Psoas muscle (tissue), 8 donors: Measurements from ENCODE around the gene GRK1. TPM values are rescaled to one million over a fixed set of nuclear protein-coding genes. Genes with fewer than 3 reads are reported as not detected.
A peak's percentile ranks its signal among the peaks of the same experiment; 100 is the strongest.

Experiments
- ATAC-seq, 4 donors: fragments of 200-7000 bp; cut with Tn5 transposase; one replicate each; pipeline ENCODE4 v1.9.1; 2020; ENCODE audit warnings: moderate library complexity in 3 of 4, mild to moderate bottlenecking in 2 of 4
- DNase-seq, 2 donors: peaks; one replicate each; pipeline ENCODE4 v3.0.0-alpha.2; 2020
- H3K27ac ChIP-seq: fragments of 200-600 bp; one replicate; pipeline ENCODE4 v1.8.0; 2022
- H3K27me3 ChIP-seq, 3 donors: fragments of 200-600 bp in 1 of 3; one replicate each; pipeline versions ENCODE4 v1.6.1 to v1.8.0; 2013 to 2022; ENCODE audit warnings: low read length in 2 of 3, mild to moderate bottlenecking in 2 of 3, moderate library complexity in 1 of 3; ENCODE audit not compliant: insufficient read depth in 3 of 3
- H3K36me3 ChIP-seq, 2 donors: fragments of 200-600 bp in 1 of 2; one replicate each; pipeline versions ENCODE4 v1.6.1 to v1.8.0; 2013 to 2022; ENCODE audit warnings: low read depth in 1 of 2, mild to moderate bottlenecking in 1 of 2, moderate library complexity in 1 of 2; ENCODE audit not compliant: insufficient read depth in 1 of 2
- H3K4me1 ChIP-seq: fragments of 200-600 bp; one replicate; pipeline ENCODE4 v1.8.0; 2022
- H3K4me3 ChIP-seq: fragments of 200-600 bp; one replicate; pipeline ENCODE4 v1.8.0; 2022; ENCODE audit warnings: mild to moderate bottlenecking
- H3K9me3 ChIP-seq: fragments of 200-600 bp; one replicate; pipeline ENCODE4 v1.8.0; 2022
- WGBS, 3 donors: extraction: QIAGEN DNeasy Blood & Tissue Kit; methylation state at CpG; one replicate each; pipeline versions ENCODE4 v1.1.6 to v1.1.7; 2013; 5-methylcytosine and 5-hydroxymethylcytosine counted together
- intact Hi-C, 2 donors: fragments of 100-400 bp; cut with DNase I; formaldehyde crosslinking; loops; one replicate each; pipeline versions ENCODE4 v1.11.0 to v1.14.2; 2022
- polyA plus RNA-seq, 3 donors: library from polyadenylated mRNA; stranded (reverse); fragments of 200-250 nt; gene quantifications; one replicate each; pipeline ENCODE4 v1.2.3, GENCODE V29; 2013
- total RNA-seq, 4 donors: library from RNA; stranded (reverse); fragmentation: NEBNext Ultra II Directional in 2 of 4; extraction: Animal tissue kit (Norgen Biotek cat#: 25700) in 2 of 4; gene quantifications; one replicate each; pipeline versions ENCODE4 v1.2.1 to v1.2.4, GENCODE V29; 2021 to 2023
- TF ChIP-seq, protein P1 (sequence below): fragments of 200-600 bp; IDR thresholded peaks from one replicate; pipeline ENCODE4 v1.8.0; 2022; ENCODE audit warnings: antibody characterized with exemption
- donor health status: healthy with polysubstance abuse.
- donor health status: DM: no; HTN: no; CAD: no; lungs with moderate emphysema.
- donor health status: Bipolar disorder and iron deficiency.
- donor health status: healthy.
- donor health status: DM: yes; HTN: yes; CAD: no.
- donor health status: DM: no; HTN: no; CAD: no.
- donor health status: DM: no; HTN: no; CAD: no.
- donor health status: DM: yes; HTN: yes; CAD: no.

GRK1 gene
- total and polyA plus RNA-seq, 7 donors: 0.10 TPM; not detected in 6

DNA sequence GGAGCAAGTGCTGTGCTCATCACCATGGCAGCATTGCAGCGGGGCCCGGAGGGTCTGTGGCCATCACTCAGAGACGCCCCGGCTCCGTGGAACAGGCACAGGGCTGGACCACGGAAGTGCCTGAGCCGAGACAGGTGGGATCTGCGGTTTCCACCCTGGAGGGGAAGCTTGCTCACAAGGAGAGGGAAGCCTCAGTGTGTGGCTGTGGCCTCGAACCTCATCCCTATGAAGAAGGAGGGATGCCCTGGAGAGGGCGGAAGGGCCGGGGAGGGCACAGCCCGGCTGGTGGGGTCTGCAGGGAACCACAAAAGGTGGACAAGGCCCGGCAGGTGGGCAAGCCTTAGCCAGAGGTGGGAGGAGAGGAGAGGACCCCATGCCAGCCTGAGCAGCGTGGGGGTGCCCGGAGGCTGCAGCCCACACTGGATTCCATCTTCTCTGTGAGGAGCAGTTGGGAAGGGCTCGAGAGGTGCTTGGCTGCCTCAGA is 61.6 kb downstream of the GRK1 start:
- H3K27ac ChIP-seq: no peak overlapping the region
- DNase-seq: no peak
- 90% methylated on average over 15 to 16 of the region's 16 CpGs for WGBS, 3 donors

DNA sequence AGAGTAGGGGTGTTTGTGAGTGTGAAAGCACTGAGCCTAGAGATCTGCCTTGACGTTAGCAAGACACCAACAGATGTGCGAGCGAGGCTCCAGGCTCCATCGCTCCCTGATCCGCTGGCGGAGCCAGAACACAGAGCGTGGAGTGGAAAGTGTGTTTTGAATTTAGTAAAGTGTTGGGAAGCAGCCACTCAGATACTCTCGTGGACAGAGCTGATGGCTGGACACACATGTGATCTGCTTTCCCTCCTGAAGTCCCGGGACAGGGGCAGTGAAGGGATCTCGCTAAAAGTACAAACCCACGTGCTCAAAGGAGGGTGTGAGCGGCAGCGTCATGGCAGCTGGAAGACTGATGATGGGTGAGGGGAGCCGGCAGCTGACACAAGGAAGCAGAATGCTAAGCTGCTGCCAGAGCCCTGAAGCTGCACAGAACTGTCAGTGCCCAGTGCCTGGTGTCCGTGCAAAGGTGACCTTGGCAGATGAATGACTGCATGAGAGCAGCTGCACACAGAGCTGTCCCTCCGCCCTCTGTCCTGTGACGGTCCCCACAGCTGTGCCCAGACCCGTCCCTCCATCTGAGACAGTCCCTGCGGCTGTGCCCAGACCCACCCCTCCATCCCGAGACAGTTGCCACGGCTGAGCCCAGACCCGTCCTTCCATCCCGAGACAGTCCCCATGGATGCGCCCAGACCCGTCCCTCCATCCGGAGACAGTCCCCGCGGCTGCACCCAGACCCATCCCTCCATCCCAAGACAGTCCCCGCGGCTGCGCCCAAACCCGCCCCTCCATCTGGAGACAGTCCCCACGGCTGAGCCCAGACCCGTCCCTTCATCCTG is 62.4 kb downstream of the GRK1 start:
- intact Hi-C loops: no loop called here
- Histone ChIP-seq H3K4me3 (no peak overlapping the region), H3K4me1 (peaks cover 4% of the 10 kb centered on the region), H3K27ac (no peak overlapping the region), H3K27me3 (peaks cover 0 to 25% (median 2%) of the 10 kb centered on the region in 3 donors), H3K9me3 (no peaks in the 10 kb centered on the region), H3K36me3 (no peaks in the 10 kb centered on the region)
- DNase-seq: peak in 1 of 2 donors; percentile 44
- TF ChIP-seq, protein P1, sequence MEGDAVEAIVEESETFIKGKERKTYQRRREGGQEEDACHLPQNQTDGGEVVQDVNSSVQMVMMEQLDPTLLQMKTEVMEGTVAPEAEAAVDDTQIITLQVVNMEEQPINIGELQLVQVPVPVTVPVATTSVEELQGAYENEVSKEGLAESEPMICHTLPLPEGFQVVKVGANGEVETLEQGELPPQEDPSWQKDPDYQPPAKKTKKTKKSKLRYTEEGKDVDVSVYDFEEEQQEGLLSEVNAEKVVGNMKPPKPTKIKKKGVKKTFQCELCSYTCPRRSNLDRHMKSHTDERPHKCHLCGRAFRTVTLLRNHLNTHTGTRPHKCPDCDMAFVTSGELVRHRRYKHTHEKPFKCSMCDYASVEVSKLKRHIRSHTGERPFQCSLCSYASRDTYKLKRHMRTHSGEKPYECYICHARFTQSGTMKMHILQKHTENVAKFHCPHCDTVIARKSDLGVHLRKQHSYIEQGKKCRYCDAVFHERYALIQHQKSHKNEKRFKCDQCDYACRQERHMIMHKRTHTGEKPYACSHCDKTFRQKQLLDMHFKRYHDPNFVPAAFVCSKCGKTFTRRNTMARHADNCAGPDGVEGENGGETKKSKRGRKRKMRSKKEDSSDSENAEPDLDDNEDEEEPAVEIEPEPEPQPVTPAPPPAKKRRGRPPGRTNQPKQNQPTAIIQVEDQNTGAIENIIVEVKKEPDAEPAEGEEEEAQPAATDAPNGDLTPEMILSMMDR: no peak
- WGBS, 3 donors: 10 to 27% (median 19%) methylated on average over 34 of the region's 34 CpGs
- peak; percentile 30 to 71 (median 38) for ATAC-seq

More for the DNA sequence above, 61.6 kb downstream of the GRK1 start:
- no peaks in the 10 kb centered on the region for H3K36me3 ChIP-seq
- H3K4me3 ChIP-seq: no peak overlapping the region
- no peaks in the 10 kb centered on the region for H3K9me3 ChIP-seq
- intact Hi-C loops: no loop called here
- H3K4me1 ChIP-seq: peaks cover 4% of the 10 kb centered on the region
- TF ChIP-seq, protein P1: no peak
- peaks cover 0 to 25% (median 2%) of the 10 kb centered on the region in 3 donors for H3K27me3 ChIP-seq
- no peak for ATAC-seq

DNA sequence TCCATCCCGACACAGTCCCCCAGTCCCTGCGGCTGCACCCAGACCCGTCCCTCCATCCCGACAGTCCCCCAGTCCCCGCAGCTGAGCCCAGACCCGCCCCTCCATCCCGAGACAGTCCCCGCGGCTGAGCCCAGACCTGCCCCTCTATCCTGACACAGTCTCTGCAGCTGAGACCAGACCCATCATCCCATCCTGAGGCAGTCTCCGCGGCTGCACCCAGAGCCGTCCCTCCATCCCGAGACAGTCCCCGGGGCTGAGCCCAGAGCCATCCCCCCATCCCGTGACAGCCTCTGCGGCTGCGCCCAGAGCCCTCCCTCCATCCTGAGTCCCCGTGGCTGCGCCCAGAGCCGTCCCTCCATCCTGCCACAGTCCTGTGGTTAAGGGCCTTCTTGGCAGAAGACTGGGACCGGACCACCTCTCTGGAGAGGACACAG is 63.3 kb downstream of the GRK1 start:
- intact Hi-C loops: no loop called here
- Histone ChIP-seq H3K27me3 (peaks cover 0 to 25% (median 2%) of the 10 kb centered on the region in 3 donors), H3K27ac (no peak overlapping the region), H3K36me3 (no peaks in the 10 kb centered on the region), H3K9me3 (no peaks in the 10 kb centered on the region), H3K4me3 (no peak overlapping the region), H3K4me1 (no peaks in the 10 kb centered on the region)
- ATAC-seq (no peak), DNase-seq (no peak)
- TF ChIP-seq, protein P1: no peak
- 40 to 68% (median 59%) methylated on average over 18 to 21 of the region's 21 CpGs for WGBS, 3 donors

DNA sequence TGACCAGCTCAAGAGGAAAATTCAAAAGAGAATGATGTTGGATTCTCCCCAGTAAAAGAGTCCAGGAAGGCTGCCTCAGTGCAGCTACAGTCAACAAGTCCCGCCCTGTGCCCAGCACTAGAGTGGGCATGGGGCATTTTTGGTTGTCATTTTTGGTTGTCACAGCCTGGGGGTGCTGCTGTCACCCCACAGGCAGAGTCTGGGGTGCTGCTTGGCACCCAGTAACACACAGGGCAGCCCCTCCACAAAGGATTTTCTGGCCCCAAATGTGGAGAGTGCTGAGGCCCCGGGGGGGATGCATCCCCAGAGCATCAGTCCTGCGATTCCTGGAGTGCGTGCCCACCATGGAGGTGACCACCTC is 63.8 kb downstream of the GRK1 start:
- TF ChIP-seq, protein P1: no peak
- no peaks in the 10 kb centered on the region for H3K4me1 ChIP-seq
- WGBS, 3 donors: 86 to 97% (median 94%) methylated on average over 4 of the region's 4 CpGs
- DNase-seq (no peak), ATAC-seq (no peak)
- H3K27ac ChIP-seq: no peak overlapping the region
- H3K4me3 ChIP-seq: no peak overlapping the region
- intact Hi-C loops: no loop called here
- peaks cover 0 to 25% (median 2%) of the 10 kb centered on the region in 3 donors for H3K27me3 ChIP-seq
- H3K36me3 ChIP-seq: no peaks in the 10 kb centered on the region
- H3K9me3 ChIP-seq: no peaks in the 10 kb centered on the region
